Esophagus squamous epithelium (tissue), 5 donors: Measurements from ENCODE around the gene LRCOL1. TPM values are rescaled to one million over a fixed set of nuclear protein-coding genes. Genes with fewer than 3 reads are reported as not detected.

Source experiments
- DNase-seq: peaks from one replicate; lab custom pipeline; 2025; lab: John Stamatoyannopoulos, UW
- H3K27ac ChIP-seq, 4 donors: fragments of 200-600 bp; sonication (generic); one replicate each; pipeline ENCODE4 v1.5.1; 2016 to 2019; ENCODE audit warnings: mild to moderate bottlenecking in 1 of 4
- H3K27me3 ChIP-seq, 4 donors: fragments of 200-600 bp; sonication (generic); 1 replicate in 3 of 4; 2 replicates in 1 of 4; pipeline versions ENCODE4 v1.5.1 to v1.6.0; 2017 to 2021; ENCODE audit warnings: antibody characterized with exemption in 1 of 4
- H3K36me3 ChIP-seq, 3 donors: fragments of 200-600 bp; sonication (generic); one replicate each; pipeline ENCODE4 v1.5.1; 2016 to 2019
- H3K4me1 ChIP-seq, 3 donors: fragments of 200-600 bp; sonication (generic); one replicate each; pipeline ENCODE4 v1.5.1; 2017 to 2019
- H3K4me3 ChIP-seq, 4 donors: fragments of 200-600 bp; sonication (generic); 1 replicate in 3 of 4; 2 replicates in 1 of 4; pipeline ENCODE4 v1.5.1; 2016 to 2019; ENCODE audit warnings: mild to moderate bottlenecking in 2 of 4, moderate library complexity in 1 of 4
- H3K9me3 ChIP-seq, 3 donors: fragments of 200-600 bp; sonication (generic); one replicate each; pipeline ENCODE4 v1.5.1; 2016 to 2019
- POLR2A ChIP-seq, 4 donors: fragments of 450-650 bp; IDR thresholded peaks; one replicate each; pipeline ENCODE4 v1.6.1; 2017; ENCODE audit warnings: antibody characterized with exemption in 4 of 4, mild to moderate bottlenecking in 4 of 4, moderate library complexity in 3 of 4
- WGBS, 2 donors: methylation state at CpG; one replicate each; pipeline ENCODE4 v1.1.5; 2018; 5-methylcytosine and 5-hydroxymethylcytosine counted together
- intact Hi-C: fragments of 100-400 bp; cut with DNase I; formaldehyde crosslinking; loops from one replicate; pipeline ENCODE4 v1.15.0; 2022
- total RNA-seq, 4 donors: library from RNA; depleted of rRNA; stranded (reverse); fragments of >200 nt; gene quantifications; one replicate each; pipeline ENCODE4 v1.1.0, GENCODE V29; 2016
- TF ChIP-seq, protein P1 (sequence below), 6 experiments: fragments of 450-650 bp in 4 of 6; fragments of 200-600 bp in 2 of 6; sonication (generic) in 2 of 6; IDR thresholded peaks; one replicate each; pipeline ENCODE4 v1.5.1; 2016 to 2019; ENCODE audit warnings: antibody characterized with exemption in 6 of 6, mild to moderate bottlenecking in 4 of 6, moderate library complexity in 4 of 6
- donor health status: DM: yes; HTN: yes; CAD: no.

The LRCOL1 gene
- 1 to 10 TPM in 1 of 4 donors, not detected in 3; 1.5 TPM for total RNA-seq

GRCh38 chr12:132610051-132610759, at the start of gene LRCOL1:
TSS of gene LRCOL1 (minus strand) at chr12:132610582. CDS start at chr12:132606251, 4,331 bp downstream.
- WGBS, 2 donors: 32 to 41% methylated on average over 4 to 9 of the region's 35 CpGs
- peaks cover 0 to 3% (median 0%) of the 10 kb centered on the region in 3 donors for H3K9me3 ChIP-seq
- H3K36me3 ChIP-seq: no peaks in the 10 kb centered on the region
- no peak for DNase-seq
- H3K4me1 ChIP-seq: peaks cover 0 to 20% (median 6%) of the 10 kb centered on the region in 3 donors
- no peak within 1 kb of the TSS for H3K27ac ChIP-seq
- TF ChIP-seq POLR2A (IDR thresholded peaks at IDR 0.05): no peak
- TF ChIP-seq, protein P1, sequence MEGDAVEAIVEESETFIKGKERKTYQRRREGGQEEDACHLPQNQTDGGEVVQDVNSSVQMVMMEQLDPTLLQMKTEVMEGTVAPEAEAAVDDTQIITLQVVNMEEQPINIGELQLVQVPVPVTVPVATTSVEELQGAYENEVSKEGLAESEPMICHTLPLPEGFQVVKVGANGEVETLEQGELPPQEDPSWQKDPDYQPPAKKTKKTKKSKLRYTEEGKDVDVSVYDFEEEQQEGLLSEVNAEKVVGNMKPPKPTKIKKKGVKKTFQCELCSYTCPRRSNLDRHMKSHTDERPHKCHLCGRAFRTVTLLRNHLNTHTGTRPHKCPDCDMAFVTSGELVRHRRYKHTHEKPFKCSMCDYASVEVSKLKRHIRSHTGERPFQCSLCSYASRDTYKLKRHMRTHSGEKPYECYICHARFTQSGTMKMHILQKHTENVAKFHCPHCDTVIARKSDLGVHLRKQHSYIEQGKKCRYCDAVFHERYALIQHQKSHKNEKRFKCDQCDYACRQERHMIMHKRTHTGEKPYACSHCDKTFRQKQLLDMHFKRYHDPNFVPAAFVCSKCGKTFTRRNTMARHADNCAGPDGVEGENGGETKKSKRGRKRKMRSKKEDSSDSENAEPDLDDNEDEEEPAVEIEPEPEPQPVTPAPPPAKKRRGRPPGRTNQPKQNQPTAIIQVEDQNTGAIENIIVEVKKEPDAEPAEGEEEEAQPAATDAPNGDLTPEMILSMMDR (IDR thresholded peaks at IDR 0.05): no peak
- peaks cover 0 to 74% (median 1%) of the 10 kb centered on the region in 4 donors for H3K27me3 ChIP-seq
- intact Hi-C loops: loop anchor here (5.0 kb wide), 1 partner anchor 193 kb away; no protein-coding TSS in a partner anchor
- peak within 1 kb of the TSS in 2 of 4 donors; percentile 15 to 40 for H3K4me3 ChIP-seq

GRCh38 chr12:132660052-132660451, 49.7 kb upstream of the LRCOL1 start:
- no peak for DNase-seq
- Histone ChIP-seq H3K27me3 (no peaks in the 10 kb centered on the region), H3K36me3 (peaks cover 15 to 100% (median 21%) of the 10 kb centered on the region in 3 donors), H3K27ac (no peak overlapping the region), H3K9me3 (no peaks in the 10 kb centered on the region), H3K4me1 (no peaks in the 10 kb centered on the region), H3K4me3 (no peak overlapping the region)
- WGBS, 2 donors: 57 to 74% methylated on average over 5 of the region's 5 CpGs
- no peak for TF ChIP-seq POLR2A (IDR thresholded peaks at IDR 0.05)
- TF ChIP-seq, protein P1 (IDR thresholded peaks at IDR 0.05): no peak
- intact Hi-C loops: no loop called here

DNA sequence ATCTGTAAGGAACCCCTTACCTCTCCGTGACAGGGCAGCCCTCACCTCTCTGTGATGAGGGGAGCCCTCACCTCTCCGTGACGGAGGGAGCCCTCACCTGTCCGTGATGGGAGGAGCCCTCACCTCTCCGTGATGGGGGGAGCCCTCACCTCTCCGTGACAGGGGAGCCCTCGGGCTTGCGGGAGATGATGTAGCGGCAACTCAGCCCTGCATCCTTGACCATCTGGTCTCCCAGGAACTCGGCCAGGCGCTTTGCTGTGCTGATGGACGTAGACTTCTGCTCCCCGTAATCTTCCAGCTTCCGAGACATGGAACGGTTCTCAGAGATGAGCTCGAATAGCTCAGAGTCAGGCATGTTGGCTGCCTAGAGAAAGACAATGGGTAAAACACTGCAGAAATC, 48.8 kb upstream of the LRCOL1 start:
- 85 to 91% methylated on average over 8 to 13 of the region's 16 CpGs for WGBS, 2 donors
- peaks cover 15 to 100% (median 21%) of the 10 kb centered on the region in 3 donors for H3K36me3 ChIP-seq
- intact Hi-C loops: no loop called here
- H3K9me3 ChIP-seq: no peaks in the 10 kb centered on the region
- DNase-seq: no peak
- H3K4me1 ChIP-seq: no peaks in the 10 kb centered on the region
- H3K4me3 ChIP-seq: no peak overlapping the region
- H3K27me3 ChIP-seq: no peaks in the 10 kb centered on the region
- no peak overlapping the region for H3K27ac ChIP-seq
- TF ChIP-seq, protein P1 (IDR thresholded peaks at IDR 0.05): no peak
- no peak for TF ChIP-seq POLR2A (IDR thresholded peaks at IDR 0.05)

- Histone ChIP-seq H3K27ac (no peak overlapping the region), H3K9me3 (no peaks in the 10 kb centered on the region), H3K36me3 (peaks cover 15 to 100% (median 21%) of the 10 kb centered on the region in 3 donors), H3K27me3 (no peaks in the 10 kb centered on the region), H3K4me3 (no peak overlapping the region), H3K4me1 (no peaks in the 10 kb centered on the region)
- 88% methylated on average over 32 of the region's 32 CpGs for WGBS, 2 donors
- intact Hi-C loops: no loop called here
- no peak for TF ChIP-seq POLR2A (IDR thresholded peaks at IDR 0.05)
- TF ChIP-seq, protein P1 (IDR thresholded peaks at IDR 0.05): no peak
- DNase-seq: no peak
Measured at GRCh38 chr12:132658149-132658894, 47.9 kb upstream of the LRCOL1 start.
